HepG2 (cell line): ENCODE data around the gene PSMG4. TPM values are rescaled to one million over a fixed set of nuclear protein-coding genes. Genes with fewer than 3 reads are reported as not detected.

ENCODE experiments used
- CHD2 ChIP-seq: IDR thresholded peaks from 2 replicates; pipeline ENCODE4 v1.6.1; 2011; ENCODE audit warnings: low read depth, low read length, improper control_type of control experiment
- EP300 ChIP-seq, 3 experiments: sonication (generic) in 1 of 3; formaldehyde crosslinking in 1 of 3; IDR thresholded peaks; 2 replicates each; pipeline versions ENCODE4 v1.5.1 to v1.6.1; 2011 to 2020; ENCODE audit warnings: low read depth in 2 of 3, low read length in 2 of 3, borderline replicate concordance in 1 of 3, improper control_type of control experiment in 1 of 3, mild to moderate bottlenecking in 1 of 3, missing genetic modification reagents in 1 of 3, moderate library complexity in 1 of 3
- JDP2 ChIP-seq: sonication (generic); formaldehyde crosslinking; IDR thresholded peaks from 2 replicates; pipeline ENCODE4 v1.8.1; 2022; ENCODE audit warnings: missing genetic modification reagents, borderline replicate concordance
- KAT8 ChIP-seq: IDR thresholded peaks from 2 replicates; pipeline ENCODE4 v1.6.1; 2016; ENCODE audit warnings: missing genetic modification reagents, missing compliant biosample characterization
- KDM2A ChIP-seq: sonication (generic); formaldehyde crosslinking; IDR thresholded peaks from 2 replicates; pipeline ENCODE4 v1.4.0; 2020; ENCODE audit warnings: low read depth, missing genetic modification reagents, borderline replicate concordance
- RBFOX2 ChIP-seq: fragments of 200-400 bp; formaldehyde crosslinking; IDR thresholded peaks from 2 replicates; pipeline ENCODE4 v1.6.1; 2017; ENCODE audit warnings: low read depth, mild to moderate bottlenecking, low read length
- SNRNP70 ChIP-seq: fragments of 200-400 bp; formaldehyde crosslinking; IDR thresholded peaks from 2 replicates; pipeline ENCODE4 v1.6.1; 2017; ENCODE audit warnings: mild to moderate bottlenecking, low read depth, low read length, moderate library complexity
- TAF1 ChIP-seq: sonication (generic); formaldehyde crosslinking; IDR thresholded peaks from 2 replicates; pipeline ENCODE4 v1.4.0; 2020; ENCODE audit warnings: missing genetic modification reagents
- TCF12 ChIP-seq, 2 experiments: fragments of 450-650 bp in 1 of 2; sonication (generic) in 1 of 2; formaldehyde crosslinking in 1 of 2; IDR thresholded peaks; 2 replicates each; pipeline versions ENCODE4 v1.6.1 to v1.8.0; 2017 to 2022; ENCODE audit warnings: antibody characterized with exemption in 1 of 2, mild to moderate bottlenecking in 1 of 2, missing genetic modification reagents in 1 of 2, moderate library complexity in 1 of 2
- ZNF180 ChIP-seq: sonication (generic); formaldehyde crosslinking; IDR thresholded peaks from 2 replicates; pipeline ENCODE4 v1.4.0; 2020; ENCODE audit warnings: low read depth, missing genetic modification reagents, borderline replicate concordance
- ZNF501 ChIP-seq: sonication (generic); formaldehyde crosslinking; IDR thresholded peaks from 2 replicates; pipeline ENCODE4 v1.5.1; 2020; ENCODE audit warnings: mild to moderate bottlenecking, moderate library complexity, missing genetic modification reagents
- polyA plus RNA-seq, 8 experiments: library from polyadenylated mRNA; depleted of rRNA in 3 of 8; stranded (reverse) in 7 of 8; unstranded in 1 of 8; fragments of >200 nt; fragmentation: Illumina TruSeq in 4 of 8; extraction: Trizol in 4 of 8; gene quantifications; 2 replicates each; pipeline versions ENCODE4 v1.2.1 to v1.2.3, GENCODE V29; 2011 to 2016; ENCODE audit warnings: low read depth in 4 of 8, missing spikeins in 1 of 8, mixed read lengths in 1 of 8; ENCODE audit not compliant: insufficient read depth in 1 of 8
- total RNA-seq, 5 experiments: library from RNA; depleted of rRNA; stranded (reverse); fragments of >200 nt; fragmentation: Illumina TruSeq; extraction: Trizol; gene quantifications; 2 replicates each; pipeline ENCODE4 v1.2.3, GENCODE V29; 2016; ENCODE audit warnings: low read depth in 1 of 5
- TF ChIP-seq, protein P1 (sequence below): sonication (generic); formaldehyde crosslinking; IDR thresholded peaks from 2 replicates; pipeline ENCODE4; 2020; ENCODE audit warnings: missing genetic modification reagents, mild to moderate bottlenecking, borderline replicate concordance
- TF ChIP-seq, protein P2 (sequence below): sonication (generic); formaldehyde crosslinking; IDR thresholded peaks from 2 replicates; pipeline ENCODE4 v1.4.0; 2020; ENCODE audit warnings: missing genetic modification reagents
- TF ChIP-seq, protein P3 (sequence below): sonication (generic); formaldehyde crosslinking; IDR thresholded peaks from 2 replicates; pipeline ENCODE4 v1.4.0; 2020; ENCODE audit warnings: missing genetic modification reagents
- TF ChIP-seq, protein P4 (sequence below): IDR thresholded peaks from 2 replicates; pipeline ENCODE4 v1.6.1; 2018; ENCODE audit warnings: missing genetic modification reagents, mild to moderate bottlenecking, missing compliant biosample characterization
- TF ChIP-seq, protein P5 (sequence below): sonication (generic); formaldehyde crosslinking; IDR thresholded peaks from 2 replicates; pipeline ENCODE4 v1.5.0; 2020; ENCODE audit warnings: missing genetic modification reagents
- TF ChIP-seq, protein P6 (sequence below): IDR thresholded peaks from 2 replicates; pipeline ENCODE4 v1.6.1; 2012; ENCODE audit warnings: low read length, improper control_type of control experiment

Gene PSMG4
- total and polyA plus RNA-seq, 2 of the 13 experiments (the other 11 are each of a cell fraction or from before 2014, with no cell fraction given): 28.5 to 32.8 TPM

DNA sequence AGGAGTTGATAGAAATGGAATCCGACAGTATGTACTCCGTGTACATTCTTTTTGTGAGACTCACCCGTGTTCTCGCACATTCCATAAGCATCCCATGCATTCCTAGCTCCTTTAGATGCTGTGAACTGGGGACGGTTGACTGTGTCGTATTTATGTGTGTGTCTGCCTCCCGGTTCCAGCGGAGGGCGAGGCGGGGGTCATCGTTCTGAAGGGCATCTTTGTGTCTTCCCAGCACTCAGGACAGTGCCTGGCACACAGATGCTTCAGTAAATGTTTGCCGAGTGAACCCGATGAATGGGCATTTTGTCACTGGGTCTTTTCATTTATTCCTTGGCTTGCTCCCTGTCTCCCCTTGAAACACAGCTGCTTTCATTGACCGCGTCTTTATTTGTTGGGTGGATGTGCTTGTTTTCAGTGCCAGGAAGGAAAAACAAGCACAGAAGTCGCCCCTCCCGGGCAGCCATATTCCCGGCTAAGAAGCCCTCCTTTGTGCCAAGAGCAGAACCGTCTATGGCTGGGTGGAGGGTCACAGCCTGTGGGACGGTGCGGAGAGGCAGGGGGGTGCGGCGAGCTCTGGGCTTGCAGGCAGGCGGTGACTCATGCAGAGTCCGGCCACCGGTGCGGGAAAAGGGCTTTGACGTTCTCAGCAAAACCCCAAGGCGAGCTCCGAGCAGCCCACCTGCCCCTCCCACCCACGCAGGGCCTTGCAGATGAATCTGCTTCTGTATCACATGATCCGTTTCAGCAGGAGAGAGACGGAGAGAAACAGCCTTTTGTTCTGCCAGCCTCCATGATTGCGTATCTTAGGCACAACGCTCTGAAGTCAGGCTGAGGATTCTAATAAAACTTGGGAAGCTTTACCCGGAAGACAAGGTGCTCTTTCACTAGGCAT lies 11.2 kb upstream of the PSMG4 start (continued):
- TF ChIP-seq, protein P1, sequence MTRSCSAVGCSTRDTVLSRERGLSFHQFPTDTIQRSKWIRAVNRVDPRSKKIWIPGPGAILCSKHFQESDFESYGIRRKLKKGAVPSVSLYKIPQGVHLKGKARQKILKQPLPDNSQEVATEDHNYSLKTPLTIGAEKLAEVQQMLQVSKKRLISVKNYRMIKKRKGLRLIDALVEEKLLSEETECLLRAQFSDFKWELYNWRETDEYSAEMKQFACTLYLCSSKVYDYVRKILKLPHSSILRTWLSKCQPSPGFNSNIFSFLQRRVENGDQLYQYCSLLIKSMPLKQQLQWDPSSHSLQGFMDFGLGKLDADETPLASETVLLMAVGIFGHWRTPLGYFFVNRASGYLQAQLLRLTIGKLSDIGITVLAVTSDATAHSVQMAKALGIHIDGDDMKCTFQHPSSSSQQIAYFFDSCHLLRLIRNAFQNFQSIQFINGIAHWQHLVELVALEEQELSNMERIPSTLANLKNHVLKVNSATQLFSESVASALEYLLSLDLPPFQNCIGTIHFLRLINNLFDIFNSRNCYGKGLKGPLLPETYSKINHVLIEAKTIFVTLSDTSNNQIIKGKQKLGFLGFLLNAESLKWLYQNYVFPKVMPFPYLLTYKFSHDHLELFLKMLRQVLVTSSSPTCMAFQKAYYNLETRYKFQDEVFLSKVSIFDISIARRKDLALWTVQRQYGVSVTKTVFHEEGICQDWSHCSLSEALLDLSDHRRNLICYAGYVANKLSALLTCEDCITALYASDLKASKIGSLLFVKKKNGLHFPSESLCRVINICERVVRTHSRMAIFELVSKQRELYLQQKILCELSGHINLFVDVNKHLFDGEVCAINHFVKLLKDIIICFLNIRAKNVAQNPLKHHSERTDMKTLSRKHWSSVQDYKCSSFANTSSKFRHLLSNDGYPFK (CRISPR knock-in tag): peak; percentile 61; the same call in 1 of the 2 replicates
- TF ChIP-seq ZNF501 (CRISPR knock-in tag) (peak; percentile 27; the same call in 1 of the 2 replicates), ZNF180 (no peak), EP300 (IDR thresholded peaks at IDR 0.05; ENCODE audit: low read depth in 2 of 2, low read length in 2 of 2) (peak in 1 of 2 experiments; percentile 30; a peak in 1 of 4 replicates), EP300 (CRISPR knock-in tag; IDR thresholded peaks at IDR 0.05; ENCODE audit: borderline replicate concordance) (no peak; the same call in 1 of the 2 replicates), TCF12 (IDR thresholded peaks at IDR 0.05) (no peak), TCF12 (CRISPR knock-in tag; IDR thresholded peaks at IDR 0.05) (no peak), SNRNP70 (no peak), RBFOX2 (peak; percentile 71; the same call in 1 of the 2 replicates), KDM2A (CRISPR knock-in tag) (peak; percentile 56; the same call in 1 of the 2 replicates), KAT8 (CRISPR knock-in tag) (peak; percentile 37), TAF1 (CRISPR knock-in tag) (no peak), JDP2 (CRISPR knock-in tag) (no peak), CHD2 (no peak)
- TF ChIP-seq, protein P2, sequence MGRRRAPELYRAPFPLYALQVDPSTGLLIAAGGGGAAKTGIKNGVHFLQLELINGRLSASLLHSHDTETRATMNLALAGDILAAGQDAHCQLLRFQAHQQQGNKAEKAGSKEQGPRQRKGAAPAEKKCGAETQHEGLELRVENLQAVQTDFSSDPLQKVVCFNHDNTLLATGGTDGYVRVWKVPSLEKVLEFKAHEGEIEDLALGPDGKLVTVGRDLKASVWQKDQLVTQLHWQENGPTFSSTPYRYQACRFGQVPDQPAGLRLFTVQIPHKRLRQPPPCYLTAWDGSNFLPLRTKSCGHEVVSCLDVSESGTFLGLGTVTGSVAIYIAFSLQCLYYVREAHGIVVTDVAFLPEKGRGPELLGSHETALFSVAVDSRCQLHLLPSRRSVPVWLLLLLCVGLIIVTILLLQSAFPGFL (CRISPR knock-in tag): no peak
- TF ChIP-seq, protein P3, sequence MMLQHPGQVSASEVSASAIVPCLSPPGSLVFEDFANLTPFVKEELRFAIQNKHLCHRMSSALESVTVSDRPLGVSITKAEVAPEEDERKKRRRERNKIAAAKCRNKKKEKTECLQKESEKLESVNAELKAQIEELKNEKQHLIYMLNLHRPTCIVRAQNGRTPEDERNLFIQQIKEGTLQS (CRISPR knock-in tag): peak; percentile 73; the same call in 1 of the 2 replicates
- TF ChIP-seq, protein P4, sequence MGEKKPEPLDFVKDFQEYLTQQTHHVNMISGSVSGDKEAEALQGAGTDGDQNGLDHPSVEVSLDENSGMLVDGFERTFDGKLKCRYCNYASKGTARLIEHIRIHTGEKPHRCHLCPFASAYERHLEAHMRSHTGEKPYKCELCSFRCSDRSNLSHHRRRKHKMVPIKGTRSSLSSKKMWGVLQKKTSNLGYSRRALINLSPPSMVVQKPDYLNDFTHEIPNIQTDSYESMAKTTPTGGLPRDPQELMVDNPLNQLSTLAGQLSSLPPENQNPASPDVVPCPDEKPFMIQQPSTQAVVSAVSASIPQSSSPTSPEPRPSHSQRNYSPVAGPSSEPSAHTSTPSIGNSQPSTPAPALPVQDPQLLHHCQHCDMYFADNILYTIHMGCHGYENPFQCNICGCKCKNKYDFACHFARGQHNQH (CRISPR knock-in tag): 0 out of 2 replicates have a peak, but pooled peaks have one; percentile 20
- TF ChIP-seq, protein P5, sequence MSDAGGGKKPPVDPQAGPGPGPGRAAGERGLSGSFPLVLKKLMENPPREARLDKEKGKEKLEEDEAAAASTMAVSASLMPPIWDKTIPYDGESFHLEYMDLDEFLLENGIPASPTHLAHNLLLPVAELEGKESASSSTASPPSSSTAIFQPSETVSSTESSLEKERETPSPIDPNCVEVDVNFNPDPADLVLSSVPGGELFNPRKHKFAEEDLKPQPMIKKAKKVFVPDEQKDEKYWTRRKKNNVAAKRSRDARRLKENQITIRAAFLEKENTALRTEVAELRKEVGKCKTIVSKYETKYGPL (CRISPR knock-in tag): no peak
- TF ChIP-seq, protein P6, sequence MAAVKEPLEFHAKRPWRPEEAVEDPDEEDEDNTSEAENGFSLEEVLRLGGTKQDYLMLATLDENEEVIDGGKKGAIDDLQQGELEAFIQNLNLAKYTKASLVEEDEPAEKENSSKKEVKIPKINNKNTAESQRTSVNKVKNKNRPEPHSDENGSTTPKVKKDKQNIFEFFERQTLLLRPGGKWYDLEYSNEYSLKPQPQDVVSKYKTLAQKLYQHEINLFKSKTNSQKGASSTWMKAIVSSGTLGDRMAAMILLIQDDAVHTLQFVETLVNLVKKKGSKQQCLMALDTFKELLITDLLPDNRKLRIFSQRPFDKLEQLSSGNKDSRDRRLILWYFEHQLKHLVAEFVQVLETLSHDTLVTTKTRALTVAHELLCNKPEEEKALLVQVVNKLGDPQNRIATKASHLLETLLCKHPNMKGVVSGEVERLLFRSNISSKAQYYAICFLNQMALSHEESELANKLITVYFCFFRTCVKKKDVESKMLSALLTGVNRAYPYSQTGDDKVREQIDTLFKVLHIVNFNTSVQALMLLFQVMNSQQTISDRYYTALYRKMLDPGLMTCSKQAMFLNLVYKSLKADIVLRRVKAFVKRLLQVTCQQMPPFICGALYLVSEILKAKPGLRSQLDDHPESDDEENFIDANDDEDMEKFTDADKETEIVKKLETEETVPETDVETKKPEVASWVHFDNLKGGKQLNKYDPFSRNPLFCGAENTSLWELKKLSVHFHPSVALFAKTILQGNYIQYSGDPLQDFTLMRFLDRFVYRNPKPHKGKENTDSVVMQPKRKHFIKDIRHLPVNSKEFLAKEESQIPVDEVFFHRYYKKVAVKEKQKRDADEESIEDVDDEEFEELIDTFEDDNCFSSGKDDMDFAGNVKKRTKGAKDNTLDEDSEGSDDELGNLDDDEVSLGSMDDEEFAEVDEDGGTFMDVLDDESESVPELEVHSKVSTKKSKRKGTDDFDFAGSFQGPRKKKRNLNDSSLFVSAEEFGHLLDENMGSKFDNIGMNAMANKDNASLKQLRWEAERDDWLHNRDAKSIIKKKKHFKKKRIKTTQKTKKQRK: no peak
